GM18868 (cell line): ENCODE results near the gene ANXA7.
"Not testable (repeated sequence)": the region's sequence is repeated elsewhere in the genome, so short reads cannot be mapped to it uniquely, and the experiment has no call there.

Experiments
- ATAC-seq: cut with Tn5 transposase; IDR thresholded peaks from one replicate; pipeline ENCODE4 v1.9.1; 2021; ENCODE audit warnings: mild to moderate bottlenecking, moderate library complexity; ENCODE audit not compliant: unreplicated experiment

Gene ANXA7

GRCh38 chr10:73344269-73344668 lies 69.6 kb downstream of the ANXA7 start:
- ATAC-seq, result no peak

GRCh38 chr10:73340121-73340520 lies 73.7 kb downstream of the ANXA7 start:
- ATAC-seq, result no peak

GRCh38 chr10:73339436-73339835 lies 74.4 kb downstream of the ANXA7 start:
- no peak for ATAC-seq

GRCh38 chr10:73338801-73339368 lies 75.0 kb downstream of the ANXA7 start:
- ATAC-seq, result no peak

GRCh38 chr10:73333202-73333601 lies 80.7 kb downstream of the ANXA7 start:
- ATAC-seq, result no peak

GRCh38 chr10:73332379-73332778 lies 81.5 kb downstream of the ANXA7 start:
- ATAC-seq, result no peak

- ATAC-seq, result not testable (repeated sequence)
These were observed 85.3 kb downstream of the ANXA7 start for GRCh38 chr10:73328523-73328922.

- not testable (repeated sequence) for ATAC-seq
These were observed 88.6 kb downstream of the ANXA7 start for GRCh38 chr10:73325290-73325689.
